LNCaP clone FGC (cell line): Measurements from ENCODE around the gene CDKN2AIPNL.
"Not testable (repeated sequence)": the region's sequence is repeated elsewhere in the genome, so short reads cannot be mapped to it uniquely, and the experiment has no call there.

ENCODE experiments used
- DNase-seq: peaks from one replicate; pipeline ENCODE4 v3.0.0-alpha.2; 2011; ENCODE audit warnings: low read depth
- H3K4me3 ChIP-seq: 2 replicates; pipeline ENCODE4 v1.5.1; 2011; ENCODE audit warnings: mild to moderate bottlenecking, low read depth, low read length, control low read depth
- TF ChIP-seq, protein P1 (sequence below): IDR thresholded peaks from 2 replicates; pipeline ENCODE4 v1.5.1; 2012; ENCODE audit warnings: mild to moderate bottlenecking; ENCODE audit not compliant: control insufficient read depth, insufficient read depth; ENCODE audit errors: extremely low read depth

CDKN2AIPNL gene

DNA sequence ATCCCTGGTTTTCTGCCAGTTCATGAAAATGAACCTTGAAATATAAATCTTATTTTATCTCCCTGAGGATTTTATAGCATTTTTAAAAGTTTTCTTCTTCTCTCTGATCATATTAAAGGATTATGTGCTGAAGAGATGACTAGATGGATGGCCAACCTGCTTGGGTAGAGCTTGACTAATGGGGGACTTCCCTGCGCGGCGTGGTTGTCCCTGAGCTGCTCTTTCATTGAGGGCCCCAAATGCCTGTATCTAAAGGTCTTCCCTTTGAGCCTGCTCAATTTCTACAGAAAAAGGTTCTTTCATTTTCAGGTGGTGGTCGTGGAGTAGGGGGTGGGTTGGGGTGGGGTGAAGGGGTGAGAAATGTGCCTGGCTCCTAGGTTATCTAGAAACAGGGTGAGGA, 20.5 kb upstream of the CDKN2AIPNL start:
- no peak for DNase-seq
- H3K4me3 ChIP-seq, result no peak overlapping the region
- TF ChIP-seq, protein P1, sequence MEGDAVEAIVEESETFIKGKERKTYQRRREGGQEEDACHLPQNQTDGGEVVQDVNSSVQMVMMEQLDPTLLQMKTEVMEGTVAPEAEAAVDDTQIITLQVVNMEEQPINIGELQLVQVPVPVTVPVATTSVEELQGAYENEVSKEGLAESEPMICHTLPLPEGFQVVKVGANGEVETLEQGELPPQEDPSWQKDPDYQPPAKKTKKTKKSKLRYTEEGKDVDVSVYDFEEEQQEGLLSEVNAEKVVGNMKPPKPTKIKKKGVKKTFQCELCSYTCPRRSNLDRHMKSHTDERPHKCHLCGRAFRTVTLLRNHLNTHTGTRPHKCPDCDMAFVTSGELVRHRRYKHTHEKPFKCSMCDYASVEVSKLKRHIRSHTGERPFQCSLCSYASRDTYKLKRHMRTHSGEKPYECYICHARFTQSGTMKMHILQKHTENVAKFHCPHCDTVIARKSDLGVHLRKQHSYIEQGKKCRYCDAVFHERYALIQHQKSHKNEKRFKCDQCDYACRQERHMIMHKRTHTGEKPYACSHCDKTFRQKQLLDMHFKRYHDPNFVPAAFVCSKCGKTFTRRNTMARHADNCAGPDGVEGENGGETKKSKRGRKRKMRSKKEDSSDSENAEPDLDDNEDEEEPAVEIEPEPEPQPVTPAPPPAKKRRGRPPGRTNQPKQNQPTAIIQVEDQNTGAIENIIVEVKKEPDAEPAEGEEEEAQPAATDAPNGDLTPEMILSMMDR, result no peak

DNA sequence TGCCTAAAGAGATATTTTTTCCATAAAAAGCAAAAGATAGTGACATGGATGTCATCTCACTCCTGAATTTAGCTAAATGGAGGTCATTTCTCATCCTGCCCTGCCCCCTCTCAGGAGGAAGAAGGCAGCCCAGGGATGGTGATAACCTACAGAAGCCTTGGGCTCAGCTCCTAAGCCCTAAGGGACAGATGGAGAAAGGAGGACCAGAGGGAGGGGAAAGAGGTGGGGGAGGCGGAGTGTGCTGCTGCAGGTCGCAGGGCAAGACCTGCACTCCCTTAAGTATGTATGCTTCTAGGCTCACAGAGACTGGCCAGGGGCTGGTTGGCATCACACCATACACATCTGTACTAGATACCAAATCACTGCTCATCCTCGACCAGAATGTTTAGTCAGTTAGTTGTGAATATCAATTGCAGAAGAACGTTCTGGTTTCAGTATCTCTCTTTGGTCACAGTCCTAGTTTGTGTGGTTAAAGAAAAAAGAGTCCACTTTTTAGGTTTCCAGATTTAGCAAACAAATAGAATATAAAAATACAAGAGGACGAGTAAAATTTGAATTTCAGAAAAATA, 18.4 kb upstream of the CDKN2AIPNL start:
- no peak for DNase-seq
- H3K4me3 ChIP-seq, result no peak overlapping the region
- TF ChIP-seq, protein P1, result no peak

DNA sequence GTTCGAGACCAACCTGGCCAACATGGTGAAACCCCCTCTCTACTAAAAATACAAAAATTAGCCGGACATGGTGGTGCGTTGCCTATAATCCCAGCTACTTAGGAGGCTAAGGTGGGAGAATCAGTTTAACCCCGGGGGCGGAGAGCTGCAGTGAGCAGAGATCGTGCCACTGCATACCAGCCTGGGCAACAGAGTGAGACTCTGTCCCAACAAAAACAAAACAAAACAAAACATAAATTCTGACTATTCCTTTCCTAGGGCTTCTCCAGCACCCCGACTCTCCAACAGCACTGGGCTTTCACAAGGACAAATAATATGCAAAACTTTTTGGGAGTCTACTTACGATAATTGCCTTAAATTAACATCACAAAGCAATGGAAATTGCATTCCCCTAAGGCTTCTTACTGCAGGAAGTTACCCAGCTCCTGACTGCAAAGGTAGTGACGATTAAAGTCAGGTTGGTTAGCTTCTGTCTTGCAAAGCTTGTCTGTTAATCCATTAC, 15.9 kb upstream of the CDKN2AIPNL start:
- TF ChIP-seq, protein P1, result no peak

DNA sequence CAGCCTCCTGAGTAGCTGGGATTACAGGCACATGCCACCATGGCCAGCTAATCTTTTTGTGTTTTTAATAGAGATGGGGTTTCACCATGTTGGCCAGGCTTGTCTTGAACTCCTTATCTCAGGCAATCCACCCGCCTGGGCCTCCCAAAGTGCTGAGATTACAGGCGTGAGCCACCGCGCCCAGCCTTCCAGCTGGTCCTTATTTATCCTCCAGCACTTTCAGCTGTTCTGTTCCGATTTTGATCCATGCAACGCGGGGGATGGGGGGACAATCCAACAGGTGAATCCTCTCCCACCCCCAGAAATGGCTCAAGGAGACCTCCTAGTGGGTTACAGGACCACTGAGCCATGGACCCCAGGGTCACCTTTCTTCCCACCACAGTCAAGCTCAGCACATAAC, 14.7 kb upstream of the CDKN2AIPNL start:
- no peak overlapping the region for H3K4me3 ChIP-seq
- TF ChIP-seq, protein P1, result no peak
- DNase-seq, result no peak

More for the DNA sequence above, 15.9 kb upstream of the CDKN2AIPNL start:
- no peak overlapping the region for H3K4me3 ChIP-seq
- no peak for DNase-seq

DNA sequence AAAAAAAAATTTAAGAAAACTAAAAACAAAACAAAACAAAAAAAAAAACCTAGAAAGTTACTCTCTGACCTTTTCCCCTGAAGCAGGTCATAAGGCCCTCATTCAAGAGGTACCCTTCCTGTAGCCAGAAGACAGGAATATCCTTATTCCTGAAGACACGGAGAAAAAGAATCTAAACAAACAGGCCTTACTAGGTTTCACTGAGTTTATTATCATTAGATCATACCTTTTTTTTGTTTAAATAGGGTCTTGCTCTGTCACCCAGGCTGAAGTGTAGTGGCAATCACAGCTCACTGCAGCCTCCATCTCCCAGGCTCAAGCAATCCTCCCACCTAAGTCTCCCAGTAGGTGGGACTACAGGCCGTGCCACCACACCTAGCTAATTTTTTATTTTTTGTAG, 11.7 kb upstream of the CDKN2AIPNL start:
- TF ChIP-seq, protein P1, result no peak
- no peak for DNase-seq
- no peak overlapping the region for H3K4me3 ChIP-seq

DNA sequence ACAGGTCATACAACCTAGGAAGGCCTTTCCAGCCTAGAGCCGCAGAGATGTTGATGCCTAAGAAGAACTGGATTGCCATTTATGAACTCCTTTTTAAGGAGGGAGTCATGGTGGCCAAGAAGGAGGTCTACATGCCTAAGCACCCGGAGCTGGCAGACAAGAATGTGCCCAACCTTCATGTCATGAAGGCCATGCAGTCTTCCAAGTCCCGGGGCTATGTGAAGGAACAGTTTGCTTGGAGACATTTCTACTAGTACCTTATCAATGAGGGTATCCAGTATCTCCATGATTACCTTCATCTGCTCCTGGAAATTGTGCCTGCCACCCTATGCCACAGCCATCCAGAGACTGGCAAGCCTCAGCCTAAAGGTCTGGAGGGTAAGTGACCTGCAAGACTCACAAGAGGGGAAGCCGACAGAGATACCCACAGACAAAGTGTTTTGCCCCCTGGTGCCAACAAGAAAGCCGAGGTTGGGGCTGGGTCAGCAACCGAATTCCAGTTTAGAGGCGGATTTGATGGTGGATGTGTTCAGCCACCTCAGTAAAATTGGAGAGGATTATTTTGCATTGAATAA, 11.2 kb upstream of the CDKN2AIPNL start:
- H3K4me3 ChIP-seq, result no peak overlapping the region
- TF ChIP-seq, protein P1, result no peak
- DNase-seq, result no peak

DNA sequence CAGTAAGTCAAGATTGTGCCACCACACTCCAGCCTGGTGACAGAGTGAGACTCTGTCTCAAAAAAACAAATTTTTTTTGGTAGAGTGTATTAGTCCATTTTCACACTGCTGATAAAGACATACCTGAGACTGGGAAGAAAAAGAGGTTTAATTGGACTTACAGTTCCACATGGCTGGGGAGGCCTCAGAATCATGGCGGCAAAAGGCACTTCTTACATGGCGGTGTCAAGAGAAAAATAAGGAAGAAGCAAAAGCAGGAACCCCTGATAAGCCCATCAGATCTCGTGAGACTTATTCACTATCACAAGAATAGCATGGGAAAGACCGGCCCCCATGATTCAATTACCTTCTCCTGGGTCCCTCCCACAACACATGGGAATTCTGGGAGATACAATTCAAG, 9.4 kb upstream of the CDKN2AIPNL start:
- H3K4me3 ChIP-seq, DNase-seq: not testable (repeated sequence)
